HEK293 (cell line): ENCODE measurements around the gene NFIC.
A peak's percentile ranks its signal among the peaks of the same experiment; 100 is the strongest.

Source experiments
- CTCF ChIA-PET: fragments of 350-600 bp; formaldehyde crosslinking; extraction: SDS; loops from one replicate; lab custom pipeline; 2021; ENCODE audit warnings: antibody characterized with exemption; lab: Yijun Ruan, JAX
- POLR2A ChIA-PET: fragments of 300-600 bp; formaldehyde crosslinking; extraction: SDS; loops from one replicate; lab custom pipeline; 2020; ENCODE audit warnings: antibody characterized with exemption, inconsistent platforms; lab: Yijun Ruan, JAX
- H3K27ac ChIP-seq: fragments of 200-500 bp; sonication (Bioruptor generic); 2 replicates; pipeline ENCODE4 v1.5.1; 2014; ENCODE audit warnings: low read depth, low read length, control low read depth, inconsistent platforms; ENCODE audit errors: extremely low read depth
- H3K36me3 ChIP-seq, 2 experiments: fragments of 200-500 bp in 1 of 2; sonication (Bioruptor generic) in 1 of 2; 1 replicate in 1 of 2; 2 replicates in 1 of 2; pipeline ENCODE4 v1.5.1; 2014 to 2017; ENCODE audit warnings: inconsistent platforms in 2 of 2, low read length in 2 of 2; ENCODE audit not compliant: control insufficient read depth in 2 of 2, insufficient read depth in 1 of 2
- H3K4me1 ChIP-seq: fragments of 200-500 bp; sonication (Bioruptor generic); 2 replicates; pipeline ENCODE4 v1.5.1; 2014; ENCODE audit warnings: mild to moderate bottlenecking, low read length, inconsistent platforms; ENCODE audit not compliant: control insufficient read depth, insufficient read depth
- H3K4me3 ChIP-seq: 2 replicates; pipeline ENCODE4 v1.5.1; 2011; ENCODE audit warnings: low read depth, mild to moderate bottlenecking, control low read depth, low read length, moderate library complexity
- H3K9me3 ChIP-seq: fragments of 200-500 bp; sonication (Bioruptor generic); 2 replicates; pipeline ENCODE4 v1.5.1; 2014; ENCODE audit warnings: low read depth, low read length, inconsistent platforms; ENCODE audit not compliant: control insufficient read depth, insufficient read depth
- EGR2 ChIP-seq: fragments of 450-650 bp; formaldehyde crosslinking; IDR thresholded peaks from 2 replicates; pipeline ENCODE4 v1.5.1; 2016; ENCODE audit warnings: low read depth, missing biosample characterization, missing genetic modification characterization
- KLF10 ChIP-seq: fragments of 450-650 bp; IDR thresholded peaks from 2 replicates; pipeline ENCODE4 v1.5.1; 2018; ENCODE audit warnings: missing biosample characterization, mild to moderate bottlenecking, missing genetic modification characterization
- SCRT2 ChIP-seq: fragments of 450-650 bp; formaldehyde crosslinking; IDR thresholded peaks from 2 replicates; pipeline ENCODE4 v1.5.1; 2016; ENCODE audit warnings: missing biosample characterization, missing genetic modification characterization
- SP3 ChIP-seq: fragments of 450-650 bp; formaldehyde crosslinking; IDR thresholded peaks from 2 replicates; pipeline ENCODE4 v1.5.1; 2016; ENCODE audit warnings: missing biosample characterization, missing genetic modification characterization
- SP7 ChIP-seq: fragments of 450-650 bp; formaldehyde crosslinking; IDR thresholded peaks from 2 replicates; pipeline ENCODE4 v1.5.1; 2016; ENCODE audit warnings: missing biosample characterization, missing genetic modification characterization
- ZBTB48 ChIP-seq: fragments of 450-650 bp; formaldehyde crosslinking; IDR thresholded peaks from 2 replicates; pipeline ENCODE4 v1.5.1; 2016; ENCODE audit warnings: missing biosample characterization, missing genetic modification characterization
- ZFHX2 ChIP-seq: fragments of 450-650 bp; formaldehyde crosslinking; conservative IDR thresholded peaks from 2 replicates; pipeline ENCODE4 v1.5.1; 2016; ENCODE audit warnings: missing biosample characterization, missing genetic modification characterization
- ZFP3 ChIP-seq: fragments of 450-650 bp; formaldehyde crosslinking; IDR thresholded peaks from 2 replicates; pipeline ENCODE4 v1.5.1; 2016; ENCODE audit warnings: low read depth, missing biosample characterization, missing genetic modification characterization
- ZNF10 ChIP-seq: fragments of 450-650 bp; formaldehyde crosslinking; IDR thresholded peaks from 2 replicates; pipeline ENCODE4 v1.5.1; 2017; ENCODE audit warnings: missing biosample characterization, missing genetic modification characterization
- ZNF112 ChIP-seq: fragments of 450-650 bp; formaldehyde crosslinking; IDR thresholded peaks from 2 replicates; pipeline ENCODE4 v1.5.0; 2017; ENCODE audit warnings: missing biosample characterization, missing genetic modification characterization
- ZNF19 ChIP-seq: fragments of 450-650 bp; formaldehyde crosslinking; IDR thresholded peaks from 2 replicates; pipeline ENCODE4; 2016; ENCODE audit warnings: missing biosample characterization, missing genetic modification characterization, low read depth
- ZNF341 ChIP-seq: fragments of 450-650 bp; formaldehyde crosslinking; IDR thresholded peaks from 2 replicates; pipeline ENCODE4; 2016; ENCODE audit warnings: low read depth, missing biosample characterization, missing genetic modification characterization
- ZNF366 ChIP-seq: fragments of 450-650 bp; formaldehyde crosslinking; conservative IDR thresholded peaks from 2 replicates; pipeline ENCODE4 v1.5.1; 2016; ENCODE audit warnings: missing biosample characterization, missing genetic modification characterization
- ZNF394 ChIP-seq: fragments of 450-650 bp; formaldehyde crosslinking; IDR thresholded peaks from 2 replicates; pipeline ENCODE4 v1.5.1; 2016; ENCODE audit warnings: missing biosample characterization, missing genetic modification characterization, mild to moderate bottlenecking, moderate library complexity, borderline replicate concordance
- ZNF513 ChIP-seq: fragments of 450-650 bp; IDR thresholded peaks from 2 replicates; pipeline ENCODE4 v1.5.1; 2018; ENCODE audit warnings: missing biosample characterization, missing genetic modification characterization
- ZNF548 ChIP-seq: fragments of 450-650 bp; formaldehyde crosslinking; IDR thresholded peaks from 2 replicates; pipeline ENCODE4 v1.5.1; 2016; ENCODE audit warnings: missing biosample characterization, missing genetic modification characterization
- ZNF549 ChIP-seq: fragments of 450-650 bp; IDR thresholded peaks from 2 replicates; pipeline ENCODE4 v1.5.1; 2018; ENCODE audit warnings: missing biosample characterization, missing genetic modification characterization, mild to moderate bottlenecking, inconsistent platforms, moderate library complexity
- ZNF629 ChIP-seq: fragments of 450-650 bp; formaldehyde crosslinking; IDR thresholded peaks from 2 replicates; pipeline ENCODE4 v1.5.1; 2017; ENCODE audit warnings: missing biosample characterization, missing genetic modification characterization
- ZNF654 ChIP-seq: fragments of 450-650 bp; formaldehyde crosslinking; IDR thresholded peaks from 2 replicates; pipeline ENCODE4 v1.5.1; 2016; ENCODE audit warnings: low read depth, missing biosample characterization, missing genetic modification characterization
- ZNF747 ChIP-seq: fragments of 450-650 bp; formaldehyde crosslinking; IDR thresholded peaks from 2 replicates; pipeline ENCODE4 v1.5.1; 2016; ENCODE audit warnings: missing biosample characterization, missing genetic modification characterization
- ZNF776 ChIP-seq: fragments of 450-650 bp; formaldehyde crosslinking; IDR thresholded peaks from 2 replicates; pipeline ENCODE4 v1.5.0; 2017; ENCODE audit warnings: missing biosample characterization, missing genetic modification characterization, borderline replicate concordance
- ZNF777 ChIP-seq: fragments of 450-650 bp; formaldehyde crosslinking; IDR thresholded peaks from 2 replicates; pipeline ENCODE4 v1.5.1; 2017; ENCODE audit warnings: missing biosample characterization, missing genetic modification characterization, borderline replicate concordance
- ZNF837 ChIP-seq: fragments of 450-650 bp; formaldehyde crosslinking; IDR thresholded peaks from 2 replicates; pipeline ENCODE4 v1.5.1; 2016; ENCODE audit warnings: missing biosample characterization, missing genetic modification characterization
- ZSCAN18 ChIP-seq: fragments of 450-650 bp; formaldehyde crosslinking; IDR thresholded peaks from 2 replicates; pipeline ENCODE4 v1.5.1; 2016; ENCODE audit warnings: missing biosample characterization, missing genetic modification characterization

Gene NFIC

GRCh38 chr19:3481241-3482090 lies 115.1 kb downstream of the NFIC start (continued):
- no peak for TF ChIP-seq ZSCAN18
- TF ChIP-seq ZNF112 (tag by site-specific recombination): no peak
- TF ChIP-seq ZNF629 (tag by site-specific recombination): no peak
- no peak for TF ChIP-seq ZNF548 (tag by site-specific recombination)
- no peak for TF ChIP-seq ZNF654 (tag by site-specific recombination)
- no peak for TF ChIP-seq ZFP3
- TF ChIP-seq ZNF747 (tag by site-specific recombination): no peak
- TF ChIP-seq SP3: no peak

- no peaks in the 10 kb centered on the region for H3K4me1 ChIP-seq
- ChIA-PET CTCF (interaction anchor here (0.7 to 9.4 kb wide), 5 partner anchors 12 to 238 kb away, joined by 3 to 62 read pairs (median 8); no protein-coding TSS in a partner anchor), POLR2A (interaction anchor here (0.5 kb wide), 1 partner anchor 689 kb away, joined by 4 read pairs; no protein-coding TSS in a partner anchor)
- no peaks in the 10 kb centered on the region for H3K36me3 ChIP-seq
- no peak overlapping the region for H3K4me3 ChIP-seq
- H3K9me3 ChIP-seq: no peaks in the 10 kb centered on the region
- TF ChIP-seq KLF10 (tag by site-specific recombination) (no peak), ZNF776 (no peak), ZNF366 (tag by site-specific recombination) (no peak), ZNF10 (tag by site-specific recombination) (no peak), ZNF513 (tag by site-specific recombination) (no peak), ZNF777 (tag by site-specific recombination) (no peak), ZNF549 (no peak), SP7 (no peak), ZBTB48 (tag by site-specific recombination) (no peak), ZNF19 (no peak), SCRT2 (tag by site-specific recombination) (no peak)
- no peak overlapping the region for H3K27ac ChIP-seq
These were observed 116.3 kb downstream of the NFIC start for GRCh38 chr19:3482507-3483225.

GRCh38 chr19:3483226-3483628 lies 116.8 kb downstream of the NFIC start, which contains the start of gene SMIM44:
TSS of gene SMIM44 (minus strand) at chr19:3483441. CDS start at chr19:3483403, 38 bp downstream.
- TF ChIP-seq EGR2 (peak; percentile 54; the same call in 1 of the 2 replicates), ZFHX2 (tag by site-specific recombination) (peak; percentile 13; the same call in 1 of the 2 replicates), ZNF394 (no peak), ZNF837 (tag by site-specific recombination) (no peak), ZNF341 (tag by site-specific recombination) (no peak)
- ChIA-PET CTCF (interaction anchor here (0.7 to 9.4 kb wide), 8 partner anchors 12 to 320 kb away, joined by 3 to 62 read pairs (median 5); no protein-coding TSS in a partner anchor), POLR2A (no interaction called here)
- Histone ChIP-seq H3K36me3 (no peaks in the 10 kb centered on the region), H3K4me1 (no peaks in the 10 kb centered on the region), H3K9me3 (no peaks in the 10 kb centered on the region), H3K27ac (no peak within 1 kb of the TSS), H3K4me3 (no peak within 1 kb of the TSS)
